Testis (tissue), 3 donors: ENCODE data around the gene HSD17B13. TPM values are rescaled to one million over a fixed set of nuclear protein-coding genes. Genes with fewer than 3 reads are reported as not detected.

ENCODE experiments used
- DNase-seq: peaks from one replicate; pipeline ENCODE4 v3.0.0-alpha.2; 2019
- H3K27ac ChIP-seq, 2 donors: fragments of 200-600 bp; sonication (generic); one replicate each; pipeline ENCODE4 v1.5.1; 2019
- H3K27me3 ChIP-seq: fragments of 200-600 bp; sonication (generic); one replicate; pipeline ENCODE4 v1.5.1; 2019
- H3K36me3 ChIP-seq: fragments of 200-600 bp; sonication (generic); one replicate; pipeline ENCODE4 v1.5.1; 2017; ENCODE audit warnings: low read depth; ENCODE audit errors: missing control alignments
- H3K4me1 ChIP-seq: fragments of 200-600 bp; sonication (generic); one replicate; pipeline ENCODE4 v1.5.1; 2019
- H3K4me3 ChIP-seq, 2 donors: fragments of 200-600 bp; sonication (generic); one replicate each; pipeline ENCODE4 v1.5.1; 2017 to 2019
- H3K9me3 ChIP-seq: fragments of 200-600 bp; sonication (generic); one replicate; pipeline ENCODE4 v1.5.1; 2017
- CTCF ChIP-seq, 3 experiments: fragments of 450-650 bp in 2 of 3; fragments of 200-600 bp in 1 of 3; sonication (generic) in 1 of 3; IDR thresholded peaks; one replicate each; pipeline ENCODE4 v1.5.1; 2016 to 2019; ENCODE audit warnings: antibody characterized with exemption in 3 of 3, mild to moderate bottlenecking in 2 of 3, moderate library complexity in 1 of 3
- POLR2A ChIP-seq: fragments of 450-650 bp; IDR thresholded peaks from one replicate; pipeline ENCODE4 v1.6.1; 2017; ENCODE audit warnings: antibody characterized with exemption, mild to moderate bottlenecking, moderate library complexity
- WGBS, 2 donors: methylation state at CpG; one replicate each; pipeline ENCODE4 v1.1.5; 2018; 5-methylcytosine and 5-hydroxymethylcytosine counted together
- intact Hi-C: fragments of 100-400 bp; cut with DNase I; formaldehyde crosslinking; loops from one replicate; pipeline ENCODE4 v1.15.1; 2023; ENCODE audit warnings: low total_unique reads
- polyA plus RNA-seq: library from polyadenylated mRNA; stranded (reverse); fragments of 350-450 nt; fragmentation: Illumina TruSeq; extraction: RNeasy Lipid Tissue Mini Kit (QIAGEN cat#74804); gene quantifications from one replicate; pipeline ENCODE4 v1.2.3, GENCODE V29; 2014; ENCODE audit warnings: low read depth, low replicate concordance; ENCODE audit not compliant: insufficient read depth
- total RNA-seq, 2 donors: library from RNA; depleted of rRNA; stranded (reverse); fragments of >200 nt; gene quantifications; one replicate each; pipeline ENCODE4 v1.2.3, GENCODE V29; 2016

The HSD17B13 gene
- total and polyA plus RNA-seq, 3 donors from 2014 or later = 0.40 to 0.94 (median 0.81) TPM

- WGBS, 2 donors = 94 to 97% methylated on average over 2 of the region's 2 CpGs
- no peak overlapping the region for H3K4me3 ChIP-seq
- intact Hi-C loops = no loop called here
- H3K27ac ChIP-seq = no peak overlapping the region
- no peaks in the 10 kb centered on the region for H3K4me1 ChIP-seq
- no peaks in the 10 kb centered on the region for H3K27me3 ChIP-seq
- H3K36me3 ChIP-seq = no peaks in the 10 kb centered on the region
- no peak for TF ChIP-seq CTCF (IDR thresholded peaks at IDR 0.05)
- TF ChIP-seq POLR2A = no peak
- DNase-seq = no peak
- no peaks in the 10 kb centered on the region for H3K9me3 ChIP-seq
Measured at GRCh38 chr4:87363552-87363951, 40.9 kb upstream of the HSD17B13 start.

- 76 to 78% methylated on average over 7 of the region's 7 CpGs for WGBS, 2 donors
- DNase-seq = no peak
Measured at GRCh38 chr4:87360338-87360935, 37.8 kb upstream of the HSD17B13 start.

GRCh38 chr4:87359258-87359657 is 36.6 kb upstream of the HSD17B13 start:
- Histone ChIP-seq H3K9me3 (no peaks in the 10 kb centered on the region), H3K4me1 (no peaks in the 10 kb centered on the region), H3K27me3 (no peaks in the 10 kb centered on the region), H3K36me3 (no peaks in the 10 kb centered on the region), H3K27ac (no peak overlapping the region), H3K4me3 (no peak overlapping the region)
- DNase-seq = no peak
- no peak for TF ChIP-seq POLR2A
- TF ChIP-seq CTCF (IDR thresholded peaks at IDR 0.05) = no peak
- WGBS, 2 donors = 98 to 99% methylated on average over 4 of the region's 4 CpGs
- intact Hi-C loops = no loop called here

More at GRCh38 chr4:87360338-87360935, 37.8 kb upstream of the HSD17B13 start:
- Histone ChIP-seq H3K4me1 (no peaks in the 10 kb centered on the region), H3K4me3 (no peak overlapping the region), H3K27ac (no peak overlapping the region), H3K27me3 (no peaks in the 10 kb centered on the region), H3K9me3 (no peaks in the 10 kb centered on the region), H3K36me3 (no peaks in the 10 kb centered on the region)
- TF ChIP-seq CTCF (IDR thresholded peaks at IDR 0.05) (no peak), POLR2A (no peak)
- intact Hi-C loops = no loop called here

- WGBS, 2 donors = 93 to 98% methylated on average over 2 of the region's 2 CpGs
Measured at GRCh38 chr4:87356832-87357526, 34.3 kb upstream of the HSD17B13 start.

More at GRCh38 chr4:87356832-87357526, 34.3 kb upstream of the HSD17B13 start:
- DNase-seq = no peak
- H3K4me1 ChIP-seq = no peaks in the 10 kb centered on the region
- intact Hi-C loops = no loop called here
- TF ChIP-seq CTCF (IDR thresholded peaks at IDR 0.05) (no peak), POLR2A (no peak)
- no peaks in the 10 kb centered on the region for H3K9me3 ChIP-seq
- H3K36me3 ChIP-seq = no peaks in the 10 kb centered on the region
- H3K27me3 ChIP-seq = no peaks in the 10 kb centered on the region
- H3K27ac ChIP-seq = no peak overlapping the region
- no peak overlapping the region for H3K4me3 ChIP-seq
